Measurements from ENCODE around the gene AZU1. TPM values are rescaled to one million over a fixed set of nuclear protein-coding genes. Genes with fewer than 3 reads are reported as not detected.

AZU1 gene
- total RNA-seq, 4 donors from 2014 or later = 0.37 to 0.76 TPM; not detected in 2

GRCh38 chr19:799076-799881 is 28.4 kb upstream of the AZU1 start:
- peak overlapping the region; percentile 91 for H3K4me3 ChIP-seq (ENCODE audit: low read depth, poor library complexity, severe bottlenecking)
- intact Hi-C loops (cut with DNase I; ENCODE audit: low total_unique reads) = no loop called here
- 7 to 12% methylated on average over 22 to 24 of the region's 28 CpGs for WGBS, 2 donors
- no peak for DNase-seq (ENCODE audit: low spot score in 2 of 2)
- TF ChIP-seq, protein P1, sequence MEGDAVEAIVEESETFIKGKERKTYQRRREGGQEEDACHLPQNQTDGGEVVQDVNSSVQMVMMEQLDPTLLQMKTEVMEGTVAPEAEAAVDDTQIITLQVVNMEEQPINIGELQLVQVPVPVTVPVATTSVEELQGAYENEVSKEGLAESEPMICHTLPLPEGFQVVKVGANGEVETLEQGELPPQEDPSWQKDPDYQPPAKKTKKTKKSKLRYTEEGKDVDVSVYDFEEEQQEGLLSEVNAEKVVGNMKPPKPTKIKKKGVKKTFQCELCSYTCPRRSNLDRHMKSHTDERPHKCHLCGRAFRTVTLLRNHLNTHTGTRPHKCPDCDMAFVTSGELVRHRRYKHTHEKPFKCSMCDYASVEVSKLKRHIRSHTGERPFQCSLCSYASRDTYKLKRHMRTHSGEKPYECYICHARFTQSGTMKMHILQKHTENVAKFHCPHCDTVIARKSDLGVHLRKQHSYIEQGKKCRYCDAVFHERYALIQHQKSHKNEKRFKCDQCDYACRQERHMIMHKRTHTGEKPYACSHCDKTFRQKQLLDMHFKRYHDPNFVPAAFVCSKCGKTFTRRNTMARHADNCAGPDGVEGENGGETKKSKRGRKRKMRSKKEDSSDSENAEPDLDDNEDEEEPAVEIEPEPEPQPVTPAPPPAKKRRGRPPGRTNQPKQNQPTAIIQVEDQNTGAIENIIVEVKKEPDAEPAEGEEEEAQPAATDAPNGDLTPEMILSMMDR (IDR thresholded peaks at IDR 0.05) = no peak
- TF ChIP-seq POLR2A (IDR thresholded peaks at IDR 0.05) = no peak

DNA sequence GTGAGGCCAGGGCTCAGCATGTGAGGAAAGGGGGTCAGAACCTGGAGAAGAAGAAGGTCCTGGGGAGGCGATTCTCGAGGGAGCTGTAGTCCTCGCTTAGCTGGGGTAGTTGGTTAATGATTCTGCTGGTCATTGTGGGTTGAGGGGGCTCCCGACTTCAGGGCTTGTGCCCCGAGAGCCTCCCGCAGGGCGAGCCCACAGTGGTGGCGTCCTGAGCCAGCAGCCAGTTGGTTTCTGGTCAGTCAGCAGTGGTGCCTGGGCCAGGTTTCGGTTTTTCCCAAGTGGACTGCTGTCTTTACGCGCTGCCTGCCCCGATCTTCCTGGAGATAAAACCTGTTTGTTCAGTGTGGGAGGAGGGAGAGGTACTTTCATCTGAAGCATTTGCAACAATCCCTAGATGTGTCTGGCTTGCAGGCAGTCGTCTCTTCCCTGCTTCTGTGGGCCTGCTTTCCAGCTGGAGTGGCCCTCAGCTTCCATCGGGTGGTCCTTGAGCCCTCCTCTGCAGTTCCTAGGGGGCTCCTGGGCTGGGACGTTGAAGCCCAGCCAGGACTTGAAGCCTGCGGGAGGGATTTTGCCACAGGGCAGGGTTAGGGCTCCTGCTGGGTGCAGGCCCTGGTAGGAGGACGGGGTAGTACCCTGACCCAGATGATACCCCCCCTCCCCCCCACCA is 27.1 kb upstream of the AZU1 start:
- WGBS, 2 donors = 24 to 27% methylated on average over 14 to 15 of the region's 17 CpGs
- TF ChIP-seq POLR2A (IDR thresholded peaks at IDR 0.05) = no peak
- TF ChIP-seq, protein P1 (IDR thresholded peaks at IDR 0.05) = no peak
- intact Hi-C loops (cut with DNase I; ENCODE audit: low total_unique reads) = no loop called here
- DNase-seq (ENCODE audit: low spot score in 2 of 2) = no peak
- H3K4me3 ChIP-seq (ENCODE audit: low read depth, poor library complexity, severe bottlenecking) = no peak overlapping the region

- TF ChIP-seq, protein P1 (IDR thresholded peaks at IDR 0.05) = no peak
- TF ChIP-seq POLR2A (IDR thresholded peaks at IDR 0.05) = no peak
- intact Hi-C loops (cut with DNase I; ENCODE audit: low total_unique reads) = no loop called here
- 28 to 34% methylated on average over 17 to 28 of the region's 29 CpGs for WGBS, 2 donors
- H3K4me3 ChIP-seq (ENCODE audit: low read depth, poor library complexity, severe bottlenecking) = no peak overlapping the region
- no peak for DNase-seq (ENCODE audit: low spot score in 2 of 2)
Observed at GRCh38 chr19:801030-801860, 26.4 kb upstream of the AZU1 start.

- DNase-seq (ENCODE audit: low spot score in 2 of 2) = no peak
- 36% methylated on average over 16 to 23 of the region's 23 CpGs for WGBS, 2 donors
- intact Hi-C loops (cut with DNase I; ENCODE audit: low total_unique reads) = no loop called here
- H3K4me3 ChIP-seq (ENCODE audit: low read depth, poor library complexity, severe bottlenecking) = no peak overlapping the region
- TF ChIP-seq, protein P1 (IDR thresholded peaks at IDR 0.05) = no peak
- no peak for TF ChIP-seq POLR2A (IDR thresholded peaks at IDR 0.05)
Observed at GRCh38 chr19:801861-802497, 25.7 kb upstream of the AZU1 start.

DNA sequence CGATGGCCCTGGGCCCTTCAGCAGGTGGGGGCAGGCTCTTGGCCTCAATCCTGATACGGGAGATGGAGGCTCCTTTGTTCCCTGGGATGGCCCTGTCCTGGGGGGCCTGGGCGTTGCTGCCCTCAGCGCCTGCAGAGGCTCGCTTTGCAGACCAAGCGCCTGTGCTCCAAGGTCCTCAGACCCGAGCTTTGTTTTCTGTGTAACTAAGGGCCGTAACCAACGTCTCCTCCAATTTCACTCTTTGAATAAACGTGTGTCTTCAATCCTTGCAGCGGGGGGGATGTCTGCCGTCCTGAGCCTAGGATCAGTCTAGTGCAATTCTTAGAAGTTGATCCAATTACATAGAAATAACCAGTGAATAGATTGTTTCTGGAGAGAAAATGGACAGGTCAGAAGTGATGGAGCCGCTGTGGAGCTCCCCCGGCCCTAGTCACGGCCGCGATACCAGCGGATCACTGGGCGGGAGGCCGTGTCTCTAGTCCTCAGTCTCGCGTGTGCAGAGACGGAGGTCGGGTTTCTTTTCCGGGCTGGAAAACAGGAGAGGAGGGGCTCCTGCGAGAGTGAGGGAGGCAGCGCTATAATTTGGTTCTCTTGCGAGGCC is 25.0 kb upstream of the AZU1 start:
- no peak for TF ChIP-seq POLR2A (IDR thresholded peaks at IDR 0.05)
- TF ChIP-seq, protein P1 (IDR thresholded peaks at IDR 0.05) = no peak
- DNase-seq (ENCODE audit: low spot score in 2 of 2) = no peak
- no peak overlapping the region for H3K4me3 ChIP-seq (ENCODE audit: low read depth, poor library complexity, severe bottlenecking)
- 57 to 68% methylated on average over 28 of the region's 28 CpGs for WGBS, 2 donors
- intact Hi-C loops (cut with DNase I; ENCODE audit: low total_unique reads) = no loop called here

Data from lower leg skin (tissue), 4 donors.